Measurements from ENCODE around the gene USH1G. TPM values are rescaled to one million over a fixed set of nuclear protein-coding genes. Genes with fewer than 3 reads are reported as not detected.

The USH1G gene
- total RNA-seq, 1 experiment from 2014 or later = 2.7 TPM

- DNase-seq = no peak
- WGBS (ENCODE audit: extremely low coverage, insufficient read length, low lambda C conversion rate) = no CpG with 5 or more reads among the region's 15 CpGs
- no peak overlapping the region for H4K5ac ChIP-seq (ENCODE audit: insufficient read length, low read depth, low read length)
These were observed 31.1 kb upstream of the USH1G start for GRCh38 chr17:74954115-74954514.

More at GRCh38 chr17:74954115-74954514, 31.1 kb upstream of the USH1G start:
- no peaks in the 10 kb centered on the region for H3K79me1 ChIP-seq (ENCODE audit: insufficient read depth, low read depth, low read length, poor library complexity, severe bottlenecking)
- no peak overlapping the region for H3T11ph ChIP-seq (ENCODE audit: low read length)
- no peaks in the 10 kb centered on the region for H3K27me3 ChIP-seq (ENCODE audit: insufficient read depth, low read length)
- no peak overlapping the region for H2BK12ac ChIP-seq (ENCODE audit: insufficient read length, low read depth, low read length)
- H2BK20ac ChIP-seq (ENCODE audit: low read depth, low read length, poor library complexity, severe bottlenecking) = no peak overlapping the region
- H3K27me3 Mint-ChIP-seq (ENCODE audit: low read depth) = peaks cover 21% of the 10 kb centered on the region
- no peak overlapping the region for H3K4me2 ChIP-seq (ENCODE audit: insufficient read depth, insufficient read length, low read length)
- no peak overlapping the region for H3K18ac ChIP-seq (ENCODE audit: insufficient read length, low read depth, low read length)
- no peak for TF ChIP-seq CTCF (conservative IDR thresholded peaks at IDR 0.05)
- no peak overlapping the region for H3K56ac ChIP-seq (ENCODE audit: insufficient read length, low read depth, low read length)
- H3K9me3 ChIP-seq (ENCODE audit: control insufficient read depth, low read depth, low read length) = no peaks in the 10 kb centered on the region
- no peak overlapping the region for H2BK5ac ChIP-seq (ENCODE audit: insufficient read length, low read length)
- no peaks in the 10 kb centered on the region for H3K4me1 ChIP-seq (ENCODE audit: insufficient read depth, low read length)
- no peak overlapping the region for H2BK15ac ChIP-seq (ENCODE audit: low read depth, low read length)
- no peak overlapping the region for H3K14ac ChIP-seq (ENCODE audit: insufficient read depth, low read length)
- H3K23me2 ChIP-seq (ENCODE audit: insufficient read length, low read depth, low read length, poor library complexity, severe bottlenecking) = peaks cover 2% of the 10 kb centered on the region
- H4K8ac ChIP-seq (replicated peaks; ENCODE audit: insufficient read length, low read depth, low read length) = no peak overlapping the region
- no peak overlapping the region for H4K91ac ChIP-seq (ENCODE audit: insufficient read length, low read depth, low read length)
- H3K9ac ChIP-seq (ENCODE audit: extremely low read depth, insufficient read length, low read length) = no peak overlapping the region
- no peak overlapping the region for H3K23ac ChIP-seq (ENCODE audit: insufficient read length, low read depth, low read length)
- H3K27ac ChIP-seq (ENCODE audit: insufficient read length, low read depth, low read length) = no peak overlapping the region
- no peak overlapping the region for H3K27ac Mint-ChIP-seq
- no peak overlapping the region for H2AFZ ChIP-seq (ENCODE audit: low read length)
- no peaks in the 10 kb centered on the region for H4K20me1 ChIP-seq (ENCODE audit: control insufficient read depth, insufficient read depth, insufficient read length)
- no peak overlapping the region for H3K4me3 Mint-ChIP-seq
- H3K9me3 Mint-ChIP-seq = no peaks in the 10 kb centered on the region
- H2AK5ac ChIP-seq (ENCODE audit: insufficient read length, low read length) = no peak overlapping the region
- H2BK120ac ChIP-seq (ENCODE audit: low read depth, low read length, poor library complexity, severe bottlenecking) = no peak overlapping the region
- no peak overlapping the region for H3K4ac ChIP-seq (ENCODE audit: low read depth, low read length)
- no peaks in the 10 kb centered on the region; a peak in 1 of 7 replicates for H3K36me3 Mint-ChIP-seq (ENCODE audit: insufficient read depth in 1 of 3, low read depth in 3 of 3)
- no peaks in the 10 kb centered on the region for H3K79me2 ChIP-seq (ENCODE audit: insufficient read depth, low read length)
- peaks cover 11 to 22% of the 10 kb centered on the region in 2 experiments for H3K4me1 Mint-ChIP-seq

Data from H9 (cell line).